ENCODE data around the gene ELL2.

Gene ELL2

DNA sequence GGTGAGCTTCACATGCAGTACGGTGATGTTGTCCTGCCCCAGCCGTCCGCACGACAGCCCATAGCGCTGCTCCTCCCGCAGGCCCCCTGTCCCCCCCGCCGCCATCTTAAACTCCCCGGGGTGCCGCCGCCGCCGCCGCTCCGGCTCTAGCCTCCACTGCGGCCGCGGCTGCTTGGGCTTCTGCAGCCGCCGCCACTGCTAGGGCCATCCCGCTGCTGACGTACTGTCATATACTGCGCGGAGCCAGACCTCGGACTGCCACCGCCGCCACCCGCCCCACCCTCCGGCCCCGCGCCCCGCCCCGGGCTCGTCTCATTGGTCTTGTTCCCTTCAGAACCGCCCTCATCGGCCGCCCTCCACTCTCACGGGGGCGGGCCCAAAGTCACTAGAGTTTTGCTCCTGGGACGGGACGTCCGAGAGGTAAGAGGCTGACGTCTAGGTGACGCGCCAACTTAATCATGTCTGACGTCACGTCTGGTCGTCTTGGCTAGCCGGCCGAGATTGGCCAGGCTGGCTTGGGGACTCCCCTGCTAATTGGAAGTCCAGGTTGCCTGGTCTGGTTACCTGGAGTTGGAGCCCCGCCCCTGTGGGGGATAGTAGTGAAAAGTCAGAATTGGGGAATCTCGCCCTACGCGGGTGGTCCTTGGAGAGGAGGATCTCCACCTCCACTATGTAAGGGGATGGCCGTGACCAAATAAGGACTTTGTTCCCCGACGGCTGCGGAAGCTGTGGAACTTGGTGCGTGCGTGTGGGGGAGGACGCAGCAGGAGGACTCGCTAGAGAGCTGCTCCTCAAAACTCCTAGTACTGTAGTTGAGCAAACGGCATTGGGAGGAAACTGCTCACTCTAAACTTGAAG is at the start of gene ELL2:
TSS of gene ELL2 (minus strand) at position 235 of the 858 bp plus-strand sequence. CDS start at position 105, 130 bp downstream.
- DNase-seq (ENCODE audit: low spot score): peak; percentile 95

DNA sequence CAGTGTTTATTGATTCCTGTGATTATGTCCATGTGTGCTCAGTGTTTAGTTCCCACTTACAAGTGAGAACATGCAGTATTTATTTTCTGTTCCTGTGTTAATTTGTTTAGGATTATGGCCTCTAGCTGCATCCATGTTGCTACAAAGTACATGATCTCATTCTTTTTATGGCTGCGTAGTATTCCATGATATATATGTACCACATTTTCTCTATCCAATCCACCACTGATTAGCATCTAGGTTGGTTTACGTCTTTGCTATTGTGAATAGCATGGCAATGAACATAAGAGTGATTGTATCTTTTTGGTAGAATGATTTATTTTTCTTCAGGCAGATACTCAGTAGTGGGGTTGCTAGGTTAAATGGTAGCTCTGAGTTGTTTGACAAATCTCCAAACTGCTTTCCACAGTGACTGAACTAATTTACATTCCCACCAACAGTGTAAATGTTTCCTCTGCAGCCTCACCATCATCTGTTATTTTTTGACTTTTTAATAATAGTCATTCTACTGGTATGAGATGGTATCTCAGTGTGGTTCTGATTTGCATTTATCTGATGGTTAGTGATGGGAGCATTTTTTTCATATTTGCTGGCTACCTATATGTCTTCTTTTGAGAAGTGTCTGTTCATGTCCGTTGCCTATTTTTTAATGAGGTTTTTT is 47.5 kb upstream of the ELL2 start:
- DNase-seq (ENCODE audit: low spot score): no peak

DNA sequence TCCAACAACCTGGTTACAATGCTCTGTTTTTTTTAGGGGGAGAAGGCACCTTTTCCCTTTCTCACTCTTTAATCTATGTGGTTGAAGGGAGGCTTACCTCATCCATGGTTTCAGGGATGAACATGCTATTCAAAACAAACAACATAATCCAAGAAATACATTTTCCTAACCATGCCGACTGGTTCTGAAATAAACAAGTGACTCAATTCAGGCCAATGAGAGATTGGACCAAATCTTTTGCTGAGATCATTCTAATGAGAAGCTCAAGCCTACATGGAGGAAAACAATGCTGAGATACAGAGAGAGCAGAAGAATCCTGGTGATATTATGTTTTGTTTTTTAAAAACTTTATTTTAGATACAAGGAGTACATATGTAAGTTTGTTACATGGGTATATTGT is 46.8 kb upstream of the ELL2 start:
- no peak for DNase-seq (ENCODE audit: low spot score)

DNA sequence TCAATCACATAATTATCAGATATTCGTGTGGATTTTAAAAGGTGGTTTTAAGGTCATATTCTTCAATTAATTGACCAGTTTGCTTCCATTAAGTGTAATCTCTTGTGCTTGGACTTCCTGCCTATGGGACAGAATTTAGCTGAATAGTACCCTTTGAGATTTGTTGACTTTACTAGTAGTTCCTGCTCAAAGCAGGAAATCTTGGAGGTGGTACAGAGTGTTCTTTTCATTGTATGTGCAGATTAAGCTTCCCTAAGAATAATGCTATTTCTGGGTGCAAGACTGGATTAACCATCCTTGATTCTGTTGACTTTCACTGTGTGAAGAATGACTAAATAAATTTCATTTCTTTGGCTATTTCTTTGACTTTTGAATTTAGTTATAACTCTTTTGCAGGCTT is 45.4 kb upstream of the ELL2 start:
- DNase-seq (ENCODE audit: low spot score): no peak

DNA sequence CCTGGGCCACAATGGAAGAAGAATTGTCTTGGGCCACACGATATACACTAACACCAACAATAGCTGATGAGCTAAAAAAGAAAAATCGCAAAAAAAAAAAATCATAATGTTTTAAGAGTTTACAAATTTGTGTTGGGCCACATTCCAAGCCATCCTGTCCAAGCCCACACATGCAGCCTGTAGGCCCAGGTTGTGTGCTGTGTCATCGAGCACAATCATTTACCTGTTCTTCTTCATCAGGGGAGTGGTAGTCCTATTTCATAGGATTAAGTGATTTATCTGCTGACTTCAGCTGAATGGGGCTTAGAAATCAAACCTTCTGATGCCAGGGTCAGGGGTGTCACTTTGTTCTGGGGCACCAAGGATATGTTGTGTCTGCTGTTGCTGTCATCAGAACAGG is 44.6 kb upstream of the ELL2 start:
- DNase-seq (ENCODE audit: low spot score): no peak

DNA sequence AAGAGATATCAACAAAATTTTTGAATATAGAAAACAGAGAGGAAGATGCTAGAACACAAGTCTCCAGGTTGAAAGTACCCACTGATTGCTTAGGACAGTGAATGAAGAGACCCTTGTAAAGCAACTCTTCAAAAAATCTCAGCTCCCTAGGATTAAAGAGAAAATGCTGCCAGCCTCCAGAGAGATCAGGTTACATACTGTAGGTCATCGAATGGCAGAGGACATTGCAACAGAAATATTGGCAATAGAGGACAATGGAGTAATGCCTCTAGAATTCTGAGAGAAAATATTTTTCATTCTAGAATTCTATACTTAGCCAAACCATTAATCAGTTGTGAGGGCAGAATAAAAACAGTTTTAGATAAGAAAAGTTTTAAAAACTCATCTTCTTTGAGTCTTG is 43.1 kb upstream of the ELL2 start:
- DNase-seq (ENCODE audit: low spot score): no peak

DNA sequence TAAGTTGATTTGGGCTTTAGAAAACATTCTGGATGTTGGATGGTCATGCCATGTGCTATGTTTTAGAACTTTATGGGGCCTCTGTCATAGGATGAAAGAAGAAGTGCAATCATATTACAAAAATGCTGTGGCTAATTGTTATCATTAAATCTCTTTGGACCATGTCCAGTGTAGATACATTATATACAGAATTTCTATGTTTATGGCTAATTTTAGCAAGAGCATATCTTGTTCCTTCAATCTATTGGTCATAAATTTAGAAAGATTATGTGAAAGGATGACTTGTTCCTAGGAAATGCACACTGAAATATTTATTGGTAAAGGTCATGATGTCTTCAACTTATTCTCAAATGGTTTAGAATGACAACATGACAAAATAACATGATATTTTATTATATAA is 42.4 kb upstream of the ELL2 start:
- DNase-seq (ENCODE audit: low spot score): no peak

DNA sequence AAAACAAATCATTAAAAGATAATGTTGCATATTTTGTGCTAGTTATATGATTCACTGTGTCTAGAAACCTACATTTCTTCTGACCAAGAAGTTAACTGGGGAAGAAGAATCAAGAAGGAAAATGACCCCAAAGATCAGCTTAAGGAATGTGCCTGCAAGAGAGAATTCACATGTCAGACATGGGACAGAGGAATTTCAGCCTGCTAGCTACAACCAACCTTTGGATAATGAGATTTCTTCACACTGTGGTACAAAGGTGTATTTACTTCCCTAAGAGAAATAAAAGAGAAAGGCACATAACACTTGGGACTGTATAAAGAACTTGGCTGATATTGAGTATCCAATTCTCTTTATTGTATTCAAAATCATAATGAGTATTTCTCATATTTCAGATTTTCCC is 39.6 kb upstream of the ELL2 start:
- DNase-seq (ENCODE audit: low spot score): no peak

DNA sequence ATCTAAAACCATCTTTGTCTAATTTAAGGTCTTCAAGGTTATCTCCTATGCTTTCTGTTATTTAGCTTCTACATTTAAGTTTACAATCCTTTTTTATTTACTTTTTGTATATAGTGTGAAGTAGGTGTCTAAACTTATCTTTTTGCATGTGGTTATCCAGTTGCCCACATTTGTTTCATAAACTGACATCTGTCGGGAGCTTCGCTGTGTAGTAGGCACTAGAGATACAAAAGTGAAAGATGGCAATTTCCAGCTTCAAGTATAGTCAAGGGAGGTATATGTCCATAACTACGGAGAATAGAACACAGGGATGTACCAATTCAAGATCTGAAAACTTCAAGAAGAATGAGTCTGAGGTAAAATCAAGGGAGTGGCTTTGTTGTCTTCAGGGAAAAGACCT is 38.7 kb upstream of the ELL2 start:
- no peak for DNase-seq (ENCODE audit: low spot score)

DNA sequence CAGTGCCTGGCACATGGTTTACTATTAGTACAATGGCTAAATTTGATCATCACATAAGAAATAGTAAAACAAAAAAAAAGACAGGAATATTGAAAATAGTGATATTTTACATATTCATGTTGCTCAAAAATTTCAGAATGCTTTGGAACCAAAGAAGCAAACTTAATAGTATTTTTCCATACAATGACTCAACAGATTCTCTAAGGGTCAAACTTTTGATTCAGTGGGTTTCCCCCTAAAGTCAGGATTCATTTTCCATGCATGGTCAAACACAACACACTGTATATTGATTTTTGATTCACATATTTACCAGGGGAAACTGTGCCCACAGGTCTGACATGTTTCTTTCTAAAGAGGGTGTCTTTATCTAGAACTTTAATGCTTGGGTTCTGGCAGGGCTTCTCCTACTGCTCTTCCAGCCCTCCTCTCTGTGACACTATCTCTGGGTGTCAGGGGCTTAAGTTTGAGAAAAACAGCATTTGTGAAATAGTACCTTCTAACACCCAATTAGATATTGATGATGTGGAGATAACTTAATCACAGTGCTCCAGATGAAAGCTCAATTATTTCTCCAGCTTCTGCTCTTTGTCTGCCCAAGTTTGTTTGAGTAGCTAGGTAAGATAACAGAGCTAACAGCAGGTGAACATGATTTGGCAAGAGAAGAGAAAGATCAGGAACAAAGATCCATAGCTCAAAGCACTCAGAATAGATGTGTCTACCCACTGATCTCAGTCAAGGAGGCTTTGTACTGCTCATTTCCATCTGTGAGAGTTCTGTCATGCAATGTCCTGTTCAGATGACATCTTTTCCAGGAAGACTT is 35.5 kb upstream of the ELL2 start:
- DNase-seq (ENCODE audit: low spot score): no peak

DNA sequence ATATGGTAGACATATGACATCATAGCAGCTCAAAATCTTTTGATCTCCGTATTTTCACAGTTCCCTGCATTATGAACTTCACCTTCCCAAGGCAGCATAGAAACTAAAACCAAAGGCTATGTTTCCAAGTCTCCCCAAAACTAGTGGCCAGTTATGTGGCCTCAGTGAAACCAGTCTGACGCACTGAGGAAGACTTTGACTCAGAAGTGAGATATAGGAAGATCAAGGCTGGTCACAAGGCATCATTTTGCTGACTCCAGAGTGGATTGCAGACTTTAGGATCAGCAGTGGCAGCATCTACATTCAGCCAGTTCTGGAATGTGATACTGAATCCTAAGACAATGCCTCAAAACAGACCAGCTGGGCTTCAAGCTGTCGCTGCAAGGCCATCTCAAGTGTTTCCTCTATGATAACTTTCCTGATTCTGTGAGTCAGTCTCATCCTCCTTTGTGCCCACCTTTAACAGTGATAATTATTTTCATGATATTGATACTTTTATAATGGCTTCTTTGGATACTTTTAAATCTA is 34.4 kb upstream of the ELL2 start:
- DNase-seq (ENCODE audit: low spot score): no peak

DNA sequence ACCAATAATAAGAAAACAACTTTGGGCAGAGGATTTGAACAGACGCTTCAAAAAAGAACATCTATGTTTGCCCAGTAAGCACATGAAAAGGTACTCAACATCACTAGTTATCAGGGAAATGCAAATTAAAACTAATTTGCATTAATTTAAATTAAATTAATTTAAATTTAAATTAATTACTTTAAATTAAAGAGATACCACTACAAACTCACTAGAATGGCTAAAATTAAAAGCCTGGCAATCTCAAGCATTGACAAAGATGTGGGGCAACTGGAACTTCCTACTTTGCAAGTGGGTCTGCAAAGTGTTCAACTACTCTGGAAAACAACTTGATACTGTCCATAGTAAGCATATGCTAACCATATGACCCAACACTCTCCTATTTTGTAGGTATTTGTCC is 32.1 kb upstream of the ELL2 start:
- no peak for DNase-seq (ENCODE audit: low spot score)

DNA sequence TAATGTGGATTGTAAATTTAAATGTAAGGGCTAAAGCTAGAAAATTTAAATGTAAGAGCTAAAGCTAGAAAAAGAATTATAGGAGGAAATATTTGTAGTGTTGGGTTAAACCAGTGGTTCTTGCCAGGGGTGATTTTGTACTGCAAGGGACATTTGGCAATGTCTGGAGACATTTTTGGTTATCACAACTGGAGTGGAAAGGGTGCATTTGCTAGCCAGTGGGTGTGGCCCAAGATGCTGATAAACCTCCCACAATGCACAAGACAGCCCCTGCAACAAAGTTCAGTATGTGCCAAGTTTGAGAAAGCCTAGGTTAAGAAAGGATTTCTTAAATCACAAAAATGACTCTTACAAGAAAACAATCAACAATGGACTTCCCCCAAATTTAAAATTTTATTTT is 31.6 kb upstream of the ELL2 start:
- DNase-seq (ENCODE audit: low spot score): no peak

DNA sequence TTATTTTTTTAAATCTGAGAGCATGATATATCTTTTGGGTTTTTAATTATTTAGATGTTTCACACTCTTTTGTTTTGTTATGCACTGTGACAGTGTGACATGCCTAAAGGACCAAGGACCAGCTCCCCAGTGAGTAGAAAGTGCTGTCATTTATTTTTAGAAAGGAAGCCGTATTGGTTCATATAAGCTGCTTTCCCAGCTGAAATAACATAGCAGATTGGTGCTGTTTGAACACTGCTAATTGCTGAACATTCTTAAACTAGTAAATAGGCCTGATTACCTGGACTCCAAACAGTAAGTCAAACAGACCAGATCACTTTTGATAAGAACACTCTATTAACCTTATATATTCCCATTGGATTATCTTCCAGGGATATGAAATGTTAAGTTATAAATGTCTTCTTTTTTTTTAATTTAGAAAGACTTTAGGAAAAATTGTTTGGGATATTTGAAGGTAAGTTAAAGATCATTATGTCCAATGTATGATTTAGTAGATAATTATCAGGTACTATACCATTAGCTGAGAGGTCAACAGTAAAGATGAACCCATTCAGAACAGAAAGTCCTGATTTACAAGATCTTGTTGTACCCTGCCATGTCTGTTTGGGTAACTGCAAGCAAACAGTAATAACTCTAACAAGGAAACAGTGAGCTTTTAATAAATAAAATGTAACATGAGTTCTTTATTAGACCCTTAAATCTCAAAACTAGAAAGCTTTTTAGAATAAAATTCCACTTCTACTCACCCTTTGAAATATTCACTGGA is 27.8 kb upstream of the ELL2 start:
- DNase-seq (ENCODE audit: low spot score): no peak

DNA sequence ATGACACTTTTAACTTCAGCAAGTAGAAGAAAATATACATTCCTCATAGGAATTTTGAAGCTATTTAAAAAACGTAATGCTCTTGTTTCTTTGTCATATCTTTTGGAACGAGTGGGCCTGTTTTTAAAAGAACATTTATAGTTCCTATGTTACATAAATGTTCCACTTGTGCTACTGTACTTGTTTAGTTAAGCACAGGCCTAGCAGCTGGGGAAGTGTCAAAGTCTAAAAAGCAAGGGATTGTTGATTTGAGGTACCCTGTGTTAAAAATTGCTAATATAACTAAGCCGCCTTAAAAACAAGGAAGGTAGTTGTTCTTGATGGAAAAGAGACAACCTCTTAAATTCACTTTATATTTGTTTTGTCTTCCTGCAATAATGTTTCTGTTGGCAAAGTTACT is 27.2 kb upstream of the ELL2 start:
- DNase-seq (ENCODE audit: low spot score): no peak

DNA sequence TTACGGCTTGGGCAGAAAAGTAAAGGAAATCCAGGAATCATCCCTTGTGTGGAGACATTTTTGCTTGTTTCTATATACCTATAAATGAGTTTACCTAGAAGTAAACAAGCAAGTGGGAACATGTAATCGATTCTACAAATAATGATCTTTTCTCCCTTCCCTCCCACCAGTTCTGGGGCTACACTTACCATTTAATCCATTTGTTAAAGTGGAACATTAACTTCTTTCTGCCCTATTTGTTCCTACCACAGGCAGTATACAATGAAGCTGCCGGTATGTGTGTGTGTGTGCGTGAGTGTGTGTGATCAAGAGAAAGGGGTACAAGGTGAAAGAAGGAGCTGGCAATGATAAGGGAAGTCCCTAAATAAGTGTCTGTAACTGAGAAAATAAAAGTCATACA is 26.4 kb upstream of the ELL2 start:
- DNase-seq (ENCODE audit: low spot score): no peak

DNA sequence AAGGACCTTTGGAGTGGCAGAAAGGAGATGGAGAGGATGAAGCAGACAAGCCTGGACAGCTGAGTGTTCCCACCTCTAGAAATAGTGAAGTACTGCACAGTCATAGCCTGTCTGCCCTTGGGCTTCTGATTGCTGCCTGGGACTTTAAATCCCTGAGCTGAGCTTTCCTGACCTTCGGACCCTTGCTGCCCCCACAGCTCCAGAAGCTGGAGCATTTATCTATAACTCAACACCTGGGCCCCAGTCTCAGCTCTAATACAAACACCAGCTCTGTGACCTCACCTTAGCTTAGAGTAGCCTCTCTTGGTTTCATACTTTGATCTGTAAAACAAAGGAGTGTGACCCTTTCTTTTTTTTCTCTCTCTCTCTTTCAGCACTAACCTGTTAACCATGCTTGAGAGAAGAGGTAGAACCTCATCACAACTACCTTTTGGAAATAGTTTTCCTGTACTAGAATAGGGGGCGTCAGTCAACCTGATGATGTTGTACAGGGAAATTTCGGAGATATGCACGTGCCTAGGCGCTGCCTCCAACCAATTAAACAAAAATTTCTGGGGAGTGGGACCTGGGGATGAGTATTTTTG is 25.4 kb upstream of the ELL2 start:
- DNase-seq (ENCODE audit: low spot score): no peak

DNA sequence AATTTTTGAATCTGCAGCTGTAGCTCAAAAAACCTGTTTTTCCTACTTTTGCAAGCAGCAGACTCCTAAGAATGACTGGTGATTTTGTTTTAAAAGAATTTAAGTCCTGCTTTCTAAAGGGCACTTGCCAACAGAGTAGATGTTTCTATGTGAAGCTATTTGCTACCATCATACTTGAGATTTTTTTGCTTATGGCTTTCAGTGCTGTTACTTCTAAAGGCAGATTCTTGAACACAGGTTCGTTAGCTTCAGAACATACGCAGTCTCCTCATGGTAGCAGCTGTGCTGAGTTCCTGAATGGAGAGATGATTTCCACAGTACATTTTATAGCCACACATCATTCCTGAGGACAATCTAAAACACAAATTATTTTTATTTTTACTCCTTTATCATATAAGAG is 24.4 kb upstream of the ELL2 start:
- DNase-seq (ENCODE audit: low spot score): no peak

DNA sequence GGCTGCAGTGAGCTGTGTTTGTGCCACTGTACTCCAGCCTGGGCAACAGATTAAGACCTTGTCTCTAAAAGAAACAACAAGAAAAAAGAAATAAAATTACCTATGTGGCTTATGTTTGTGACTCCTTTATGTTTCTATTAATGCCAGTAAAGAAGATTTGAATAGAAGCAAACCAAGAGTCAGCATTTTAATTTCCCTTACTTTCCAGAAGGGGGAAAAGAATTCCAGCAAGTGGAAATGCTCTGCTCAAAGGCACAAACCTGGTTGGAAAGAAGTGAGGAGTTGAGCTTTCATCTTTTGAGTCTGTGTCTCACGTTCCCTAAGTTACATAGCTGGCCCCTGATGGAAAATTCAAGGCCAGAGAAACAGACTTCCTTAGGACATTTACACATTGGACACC is 23.6 kb upstream of the ELL2 start:
- no peak for DNase-seq (ENCODE audit: low spot score)

DNA sequence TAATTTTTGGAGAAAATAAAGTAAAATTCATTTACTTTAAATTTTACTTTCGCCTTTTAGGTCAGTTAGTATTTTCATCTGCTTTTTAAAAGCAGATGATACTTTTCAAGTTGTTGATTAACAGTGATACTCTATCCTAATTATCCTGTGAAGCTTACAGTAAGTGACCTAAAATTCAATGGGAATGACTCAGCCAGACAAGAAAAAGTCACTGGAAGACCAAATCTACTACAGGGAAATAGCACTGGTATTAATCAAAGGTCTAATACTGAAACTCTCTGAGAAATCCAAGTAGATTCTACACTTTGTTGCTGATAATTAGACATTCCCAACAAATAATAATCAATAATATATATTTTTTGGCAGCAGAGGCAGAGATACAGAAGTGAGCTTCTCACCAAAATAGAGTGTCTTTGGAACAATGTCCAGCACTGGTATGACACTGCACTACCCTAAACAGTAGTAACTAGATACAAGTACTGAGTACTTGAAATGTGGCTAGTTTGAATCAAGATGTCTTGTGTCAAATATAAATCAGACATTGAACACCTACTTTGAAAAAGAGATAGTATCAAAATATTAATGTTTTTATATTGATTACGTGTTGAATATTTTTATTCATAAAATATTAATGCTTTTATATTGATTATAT is 22.8 kb upstream of the ELL2 start:
- DNase-seq (ENCODE audit: low spot score): no peak

DNA sequence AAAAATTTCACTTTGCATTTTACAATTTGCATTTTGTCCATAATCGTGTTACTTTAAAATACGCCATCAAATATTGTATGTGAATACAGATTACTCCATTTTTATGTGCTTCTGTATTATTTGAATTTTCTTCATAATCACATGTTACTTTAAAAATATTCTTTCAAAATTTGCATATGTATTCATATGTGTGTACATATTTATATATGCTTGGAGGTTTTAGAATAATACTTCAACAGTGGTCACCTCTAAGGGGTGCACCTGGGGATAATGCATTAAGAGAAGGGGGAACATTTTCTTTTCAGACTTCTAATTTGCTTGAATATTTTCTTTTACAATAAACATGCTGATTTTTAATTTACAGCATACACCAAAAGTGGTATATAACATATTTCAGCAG is 21.9 kb upstream of the ELL2 start:
- no peak for DNase-seq (ENCODE audit: low spot score)

Data from AG08396 (cell line).